Measurements from ENCODE around the gene TRAPPC11. TPM values are rescaled to one million over a fixed set of nuclear protein-coding genes. Genes with fewer than 3 reads are reported as not detected.

Gene TRAPPC11
- total and polyA plus RNA-seq, 2 of the 13 experiments (the other 11 are each of a cell fraction or from before 2014, with no cell fraction given): 18.0 to 23.2 TPM

- TF ChIP-seq ATF4 (CRISPR knock-in tag; IDR thresholded peaks at IDR 0.05) (peak in 1 of 2 experiments; percentile 39; a peak in 1 of 4 replicates), ZBTB38 (CRISPR knock-in tag; IDR thresholded peaks at IDR 0.05) (peak; percentile 39; the same call in 1 of the 2 replicates), SP2 (CRISPR knock-in tag; IDR thresholded peaks at IDR 0.05) (no peak), ZNF800 (CRISPR knock-in tag; IDR thresholded peaks at IDR 0.05) (peak; percentile 71), UBTF (CRISPR knock-in tag; IDR thresholded peaks at IDR 0.05) (0 out of 2 replicates have a peak, but pooled peaks have one; percentile 24), ZNF235 (CRISPR knock-in tag; IDR thresholded peaks at IDR 0.05; ENCODE audit: borderline replicate concordance) (no peak), HOMEZ (CRISPR knock-in tag; IDR thresholded peaks at IDR 0.05; ENCODE audit: low read depth) (0 out of 2 replicates have a peak, but pooled peaks have one; percentile 36), ZXDC (CRISPR knock-in tag; IDR thresholded peaks at IDR 0.05) (no peak), CCAR2 (optimal IDR thresholded peaks at IDR 0.05; ENCODE audit: low read depth, low read length) (no peak), TERF1 (CRISPR knock-in tag; IDR thresholded peaks at IDR 0.05) (no peak), PHF20 (CRISPR knock-in tag; IDR thresholded peaks at IDR 0.05) (no peak), ZNF605 (CRISPR knock-in tag; IDR thresholded peaks at IDR 0.05) (0 out of 2 replicates have a peak, but pooled peaks have one; percentile 25), ZNF24 (IDR thresholded peaks at IDR 0.05) (no peak), ZBTB14 (CRISPR knock-in tag; IDR thresholded peaks at IDR 0.05) (no peak), HNRNPUL1 (IDR thresholded peaks at IDR 0.05; ENCODE audit: low read depth, low read length) (no peak)
Observed at GRCh38 chr4:183721207-183722081, 62.4 kb downstream of the TRAPPC11 start (continued).
